ENCODE measurements around the gene NEB. TPM values are rescaled to one million over a fixed set of nuclear protein-coding genes. Genes with fewer than 3 reads are reported as not detected.
"Not testable (repeated sequence)": the region's sequence is repeated elsewhere in the genome, so short reads cannot be mapped to it uniquely, and the experiment has no call there.

NEB gene
- total RNA-seq, 1 donor from 2014 or later, result 0.53 TPM

- no peak for TF ChIP-seq CTCF (IDR thresholded peaks at IDR 0.05)
- Histone ChIP-seq H3K4me1 (no peaks in the 10 kb centered on the region), H3K27ac (no peak overlapping the region), H3K27me3 (no peaks in the 10 kb centered on the region), H3K4me3 (no peak overlapping the region), H3K9me3 (no peaks in the 10 kb centered on the region), H3K36me3 (no peaks in the 10 kb centered on the region)
- intact Hi-C loops (cut with DNase I), result no loop called here
- DNase-seq (ENCODE audit: low spot score in 2 of 2), result no peak
These were observed 174.0 kb downstream of the NEB start for GRCh38 chr2:151560289-151560688.

- H3K9me3 ChIP-seq; H3K4me1 ChIP-seq; DNase-seq (ENCODE audit: low spot score in 2 of 2); intact Hi-C loops (cut with DNase I); H3K27ac ChIP-seq; H3K4me3 ChIP-seq; H3K27me3 ChIP-seq; H3K36me3 ChIP-seq: not testable (repeated sequence)
These were observed 174.8 kb downstream of the NEB start for GRCh38 chr2:151559431-151559830.

DNA sequence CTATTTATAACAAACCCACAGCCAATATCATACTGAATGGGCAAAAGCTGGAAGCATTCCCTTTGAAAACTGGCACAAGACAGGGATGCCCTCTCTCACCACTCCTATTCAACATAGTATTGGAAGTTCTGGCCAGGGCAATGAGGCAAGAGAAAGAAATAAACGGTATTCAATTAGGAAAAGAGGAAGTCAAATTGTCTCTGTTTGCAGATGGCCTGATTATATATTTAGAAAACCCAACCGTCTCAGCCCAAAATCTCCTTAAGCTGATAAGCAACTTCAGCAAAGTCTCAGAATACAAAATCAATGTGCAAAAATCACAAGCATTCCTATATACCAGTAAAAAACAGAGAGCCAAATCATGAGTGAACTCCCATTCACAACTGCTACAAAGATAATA is 176.4 kb downstream of the NEB start:
- intact Hi-C loops (cut with DNase I); H3K9me3 ChIP-seq; H3K27ac ChIP-seq; H3K36me3 ChIP-seq; DNase-seq (ENCODE audit: low spot score in 2 of 2); H3K27me3 ChIP-seq; H3K4me1 ChIP-seq; H3K4me3 ChIP-seq: not testable (repeated sequence)

DNA sequence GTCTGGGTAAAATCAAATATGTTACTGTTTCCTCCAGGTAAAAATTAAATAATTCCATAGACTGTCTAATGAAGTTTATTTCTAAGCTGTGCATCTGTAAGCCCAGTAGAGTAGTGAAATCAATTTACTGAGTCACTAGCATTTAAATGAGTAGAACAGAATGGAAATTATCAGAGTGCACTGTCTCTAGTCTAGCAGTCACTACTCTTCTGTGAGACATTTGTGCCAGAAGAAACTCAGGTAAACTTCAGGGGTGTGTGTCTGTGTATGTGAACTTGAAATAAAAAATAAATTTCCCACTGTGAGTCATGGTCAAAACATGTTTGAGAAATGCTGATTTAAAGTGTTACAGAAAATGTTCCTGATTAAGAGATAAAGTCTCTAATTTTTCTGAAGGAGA is 178.2 kb downstream of the NEB start:
- H3K4me1 ChIP-seq, result no peaks in the 10 kb centered on the region
- no peak for TF ChIP-seq CTCF (IDR thresholded peaks at IDR 0.05)
- no peaks in the 10 kb centered on the region for H3K36me3 ChIP-seq
- H3K27ac ChIP-seq, result no peak overlapping the region
- intact Hi-C loops (cut with DNase I), result no loop called here
- no peak overlapping the region for H3K4me3 ChIP-seq
- DNase-seq (ENCODE audit: low spot score in 2 of 2), result no peak
- no peaks in the 10 kb centered on the region for H3K9me3 ChIP-seq
- no peaks in the 10 kb centered on the region for H3K27me3 ChIP-seq

GRCh38 chr2:151552287-151552686 is 182.0 kb downstream of the NEB start:
- TF ChIP-seq CTCF (IDR thresholded peaks at IDR 0.05), result no peak
- Histone ChIP-seq H3K36me3 (no peaks in the 10 kb centered on the region), H3K27me3 (no peaks in the 10 kb centered on the region), H3K4me3 (no peak overlapping the region), H3K4me1 (no peaks in the 10 kb centered on the region), H3K27ac (no peak overlapping the region), H3K9me3 (no peaks in the 10 kb centered on the region)
- DNase-seq (ENCODE audit: low spot score in 2 of 2), result no peak
- intact Hi-C loops (cut with DNase I), result no loop called here

- H3K4me3 ChIP-seq, result no peak overlapping the region
- no peaks in the 10 kb centered on the region for H3K27me3 ChIP-seq
- no peaks in the 10 kb centered on the region for H3K9me3 ChIP-seq
- intact Hi-C loops (cut with DNase I), result no loop called here
- no peaks in the 10 kb centered on the region for H3K4me1 ChIP-seq
- no peaks in the 10 kb centered on the region for H3K36me3 ChIP-seq
- DNase-seq (ENCODE audit: low spot score in 2 of 2), result no peak
- H3K27ac ChIP-seq, result no peak overlapping the region
- no peak for TF ChIP-seq CTCF (IDR thresholded peaks at IDR 0.05)
These were observed 182.7 kb downstream of the NEB start for GRCh38 chr2:151551556-151551955.

DNA sequence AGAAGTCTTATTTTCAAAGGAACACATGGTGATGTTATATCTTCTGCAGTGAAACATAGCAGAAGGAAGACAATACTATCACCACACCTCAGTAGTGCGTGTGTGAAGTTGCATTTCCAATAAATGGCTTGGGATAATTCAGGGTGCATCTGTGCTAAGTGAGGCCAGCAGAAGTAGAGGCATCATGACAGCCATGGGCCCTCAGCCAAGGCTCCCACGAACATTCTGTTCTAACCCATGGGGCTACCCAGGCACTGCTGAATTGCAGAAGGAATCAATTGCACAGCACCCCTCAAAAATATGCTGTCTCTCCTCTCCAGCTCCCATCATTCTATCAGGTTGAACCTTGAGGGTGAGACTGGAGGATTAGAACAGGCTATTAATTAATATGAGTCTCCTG is 185.1 kb downstream of the NEB start:
- intact Hi-C loops (cut with DNase I), result no loop called here

More for the DNA sequence above, 185.1 kb downstream of the NEB start:
- no peak for TF ChIP-seq CTCF (IDR thresholded peaks at IDR 0.05)
- peaks cover 0 to 2% of the 10 kb centered on the region in 2 donors for H3K4me1 ChIP-seq
- no peak overlapping the region for H3K27ac ChIP-seq
- DNase-seq (ENCODE audit: low spot score in 2 of 2), result no peak
- H3K36me3 ChIP-seq, result no peaks in the 10 kb centered on the region
- no peaks in the 10 kb centered on the region for H3K9me3 ChIP-seq
- no peak overlapping the region for H3K4me3 ChIP-seq
- no peaks in the 10 kb centered on the region for H3K27me3 ChIP-seq

All from ascending aorta (tissue), 2 donors.